RWPE2 (cell line): Measurements from ENCODE around the gene TSC2.

Experiments
- ATAC-seq: fragments of 200-7000 bp; cut with Tn5 transposase; 3 replicates; pipeline ENCODE4 v1.9.1; 2021; ENCODE audit warnings: low read depth
- DNase-seq: peaks from one replicate; pipeline ENCODE4 v3.0.0-alpha.2; 2020; ENCODE audit warnings: low spot score
- H3K27ac ChIP-seq: fragments of 450-650 bp; 2 replicates; pipeline ENCODE4 v1.5.1; 2017; ENCODE audit warnings: mild to moderate bottlenecking; ENCODE audit not compliant: poor library complexity, severe bottlenecking
- H3K27me3 ChIP-seq: fragments of 250-450 bp; sonication (Bioruptor Pico); 2 replicates; pipeline ENCODE4 v1.5.1; 2021; ENCODE audit warnings: mild to moderate bottlenecking, moderate library complexity; ENCODE audit not compliant: insufficient read depth, poor library complexity, severe bottlenecking
- H3K36me3 ChIP-seq: fragments of 250-450 bp; sonication (Bioruptor Pico); 2 replicates; pipeline ENCODE4 v1.5.1; 2020; ENCODE audit warnings: low read depth, mild to moderate bottlenecking, moderate library complexity
- H3K4me1 ChIP-seq: fragments of 250-450 bp; sonication (Bioruptor Pico); 2 replicates; pipeline ENCODE4 v1.5.1; 2021; ENCODE audit warnings: mild to moderate bottlenecking, moderate library complexity; ENCODE audit not compliant: insufficient read depth, poor library complexity, severe bottlenecking
- H3K4me3 ChIP-seq: fragments of 250-450 bp; sonication (Bioruptor Pico); 2 replicates; pipeline ENCODE4 v1.5.1; 2021; ENCODE audit warnings: mild to moderate bottlenecking, moderate library complexity; ENCODE audit not compliant: severe bottlenecking
- H3K9me3 ChIP-seq: fragments of 250-450 bp; sonication (Bioruptor Pico); 2 replicates; pipeline ENCODE4 v1.5.1; 2021; ENCODE audit warnings: mild to moderate bottlenecking, moderate library complexity; ENCODE audit not compliant: severe bottlenecking
- CTCF ChIP-seq: fragments of 450-650 bp; IDR thresholded peaks from one replicate; pipeline ENCODE4 v1.5.1; 2017; ENCODE audit warnings: mild to moderate bottlenecking, moderate library complexity; ENCODE audit not compliant: poor library complexity, severe bottlenecking

TSC2 gene

GRCh38 chr16:2079311-2079800 is 31.6 kb downstream of the TSC2 start:
- no peaks in the 10 kb centered on the region for H3K27me3 ChIP-seq
- peaks cover 6% of the 10 kb centered on the region for H3K4me1 ChIP-seq
- ATAC-seq = no peak
- TF ChIP-seq CTCF = no peak
- H3K27ac ChIP-seq = no peak overlapping the region
- peaks cover 25% of the 10 kb centered on the region for H3K36me3 ChIP-seq
- no peak for DNase-seq
- no peaks in the 10 kb centered on the region for H3K9me3 ChIP-seq
- no peak overlapping the region for H3K4me3 ChIP-seq

GRCh38 chr16:2079991-2080390 is 32.2 kb downstream of the TSC2 start:
- no peak for DNase-seq
- ATAC-seq = no peak
- H3K27me3 ChIP-seq = no peaks in the 10 kb centered on the region
- TF ChIP-seq CTCF = no peak
- H3K9me3 ChIP-seq = no peaks in the 10 kb centered on the region
- no peak overlapping the region for H3K27ac ChIP-seq
- no peak overlapping the region for H3K4me3 ChIP-seq
- peaks cover 6% of the 10 kb centered on the region for H3K4me1 ChIP-seq
- peaks cover 26% of the 10 kb centered on the region for H3K36me3 ChIP-seq

GRCh38 chr16:2081201-2082084 is 33.7 kb downstream of the TSC2 start:
- ATAC-seq (peak; percentile 1; the same call in 1 of the 3 replicates), DNase-seq (no peak)
- Histone ChIP-seq H3K4me3 (no peak overlapping the region), H3K27ac (no peak overlapping the region), H3K27me3 (no peaks in the 10 kb centered on the region), H3K4me1 (peaks cover 6% of the 10 kb centered on the region), H3K36me3 (peaks cover 29% of the 10 kb centered on the region), H3K9me3 (no peaks in the 10 kb centered on the region)
- TF ChIP-seq CTCF = no peak

- Histone ChIP-seq H3K27ac (no peak overlapping the region), H3K4me3 (no peak overlapping the region), H3K36me3 (peaks cover 36% of the 10 kb centered on the region), H3K27me3 (no peaks in the 10 kb centered on the region), H3K4me1 (peaks cover 6% of the 10 kb centered on the region), H3K9me3 (no peaks in the 10 kb centered on the region)
- DNase-seq = no peak
- peak; percentile 10 for TF ChIP-seq CTCF
- peak; percentile 60 for ATAC-seq
Observed at GRCh38 chr16:2082171-2082982, 34.6 kb downstream of the TSC2 start.
